GM12864 (cell line): ENCODE measurements around the gene IGLL5.

Experiments used
- DNase-seq: peaks from one replicate; pipeline ENCODE4 v3.0.0-alpha.2; 2011; ENCODE audit warnings: low read depth
- H3K4me3 ChIP-seq: 2 replicates; pipeline ENCODE4 v1.5.1; 2011; ENCODE audit warnings: mild to moderate bottlenecking, low read depth, low read length, control low read depth
- TF ChIP-seq, protein P1 (sequence below): IDR thresholded peaks from 2 replicates; pipeline ENCODE4 v1.5.1; 2011; ENCODE audit warnings: low read depth, mild to moderate bottlenecking, moderate library complexity, low read length, control low read depth, inconsistent platforms; ENCODE audit errors: missing control alignments

Gene IGLL5

DNA sequence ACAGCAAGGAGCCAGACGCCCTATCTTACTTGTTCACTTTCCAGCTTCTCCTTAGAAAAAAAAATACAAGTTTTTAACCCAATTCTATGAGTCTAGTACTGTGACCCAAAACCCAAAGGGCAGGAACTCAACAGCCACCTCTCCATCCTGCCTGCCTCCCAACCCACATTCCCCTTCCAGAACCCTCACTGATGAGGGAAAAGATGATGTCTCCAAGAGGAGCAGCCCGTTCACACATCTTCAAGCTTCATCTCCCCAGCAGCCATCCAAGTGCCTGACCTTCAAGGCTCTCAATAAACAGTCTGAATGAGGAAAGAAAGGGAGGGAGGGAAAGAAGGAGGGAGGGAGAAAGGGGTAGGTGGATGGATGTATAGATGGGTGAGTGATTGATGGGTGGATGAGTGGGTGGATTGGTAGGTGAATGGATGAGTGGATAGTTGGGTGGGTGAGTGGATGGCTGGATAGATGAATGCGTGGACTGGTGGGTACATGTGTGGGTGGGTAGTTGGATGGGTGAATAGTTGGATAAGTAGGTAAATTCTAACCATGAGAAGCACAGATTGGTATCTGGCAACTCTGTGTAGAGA, 50.4 kb downstream of the IGLL5 start:
- H3K4me3 ChIP-seq = no peak overlapping the region
- TF ChIP-seq, protein P1, sequence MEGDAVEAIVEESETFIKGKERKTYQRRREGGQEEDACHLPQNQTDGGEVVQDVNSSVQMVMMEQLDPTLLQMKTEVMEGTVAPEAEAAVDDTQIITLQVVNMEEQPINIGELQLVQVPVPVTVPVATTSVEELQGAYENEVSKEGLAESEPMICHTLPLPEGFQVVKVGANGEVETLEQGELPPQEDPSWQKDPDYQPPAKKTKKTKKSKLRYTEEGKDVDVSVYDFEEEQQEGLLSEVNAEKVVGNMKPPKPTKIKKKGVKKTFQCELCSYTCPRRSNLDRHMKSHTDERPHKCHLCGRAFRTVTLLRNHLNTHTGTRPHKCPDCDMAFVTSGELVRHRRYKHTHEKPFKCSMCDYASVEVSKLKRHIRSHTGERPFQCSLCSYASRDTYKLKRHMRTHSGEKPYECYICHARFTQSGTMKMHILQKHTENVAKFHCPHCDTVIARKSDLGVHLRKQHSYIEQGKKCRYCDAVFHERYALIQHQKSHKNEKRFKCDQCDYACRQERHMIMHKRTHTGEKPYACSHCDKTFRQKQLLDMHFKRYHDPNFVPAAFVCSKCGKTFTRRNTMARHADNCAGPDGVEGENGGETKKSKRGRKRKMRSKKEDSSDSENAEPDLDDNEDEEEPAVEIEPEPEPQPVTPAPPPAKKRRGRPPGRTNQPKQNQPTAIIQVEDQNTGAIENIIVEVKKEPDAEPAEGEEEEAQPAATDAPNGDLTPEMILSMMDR = no peak
- no peak for DNase-seq

DNA sequence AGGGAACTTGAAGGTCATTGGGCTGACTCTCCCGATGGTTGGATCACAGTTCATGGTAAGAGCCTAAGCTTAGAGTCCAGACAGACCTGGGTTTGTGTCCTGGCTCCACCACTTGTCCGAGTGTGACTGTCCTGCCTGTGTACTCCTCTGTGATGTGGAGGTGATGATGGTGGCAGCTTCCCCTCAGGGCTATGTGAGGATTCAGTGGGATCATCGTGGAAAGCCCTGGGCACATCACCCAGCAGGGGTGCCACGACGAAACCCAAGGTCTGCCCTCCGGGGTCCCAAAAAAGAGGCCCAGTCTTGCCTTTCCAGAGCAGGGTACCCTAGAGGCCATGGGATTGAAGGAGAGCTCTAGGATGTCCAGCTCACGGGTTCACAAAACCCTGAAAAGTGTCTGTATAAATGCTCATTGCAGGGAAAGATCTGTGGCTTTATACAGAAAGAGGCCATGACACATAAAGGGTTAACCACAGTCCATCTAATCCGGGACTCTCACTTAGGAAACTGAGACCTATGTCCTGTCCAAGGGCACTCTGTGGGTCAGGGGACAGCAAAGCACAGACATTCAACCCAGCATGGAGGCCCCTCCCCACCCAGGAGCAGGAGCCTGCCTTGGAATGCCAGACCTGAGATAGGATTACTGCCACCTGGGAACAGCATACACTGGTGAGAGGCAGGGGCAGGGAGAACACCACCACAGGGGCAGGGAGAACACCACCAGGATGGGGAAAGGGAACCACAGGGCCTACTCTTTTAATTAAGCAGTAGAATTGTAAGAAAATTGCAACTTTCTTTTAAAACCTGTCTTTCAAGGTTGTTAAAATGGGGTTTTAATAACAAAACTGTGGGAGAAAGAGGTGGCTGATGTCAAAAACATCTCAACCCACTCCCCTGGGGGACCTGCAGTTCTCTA, 51.3 kb downstream of the IGLL5 start:
- TF ChIP-seq, protein P1 = no peak
- no peak for DNase-seq
- H3K4me3 ChIP-seq = no peak overlapping the region

DNA sequence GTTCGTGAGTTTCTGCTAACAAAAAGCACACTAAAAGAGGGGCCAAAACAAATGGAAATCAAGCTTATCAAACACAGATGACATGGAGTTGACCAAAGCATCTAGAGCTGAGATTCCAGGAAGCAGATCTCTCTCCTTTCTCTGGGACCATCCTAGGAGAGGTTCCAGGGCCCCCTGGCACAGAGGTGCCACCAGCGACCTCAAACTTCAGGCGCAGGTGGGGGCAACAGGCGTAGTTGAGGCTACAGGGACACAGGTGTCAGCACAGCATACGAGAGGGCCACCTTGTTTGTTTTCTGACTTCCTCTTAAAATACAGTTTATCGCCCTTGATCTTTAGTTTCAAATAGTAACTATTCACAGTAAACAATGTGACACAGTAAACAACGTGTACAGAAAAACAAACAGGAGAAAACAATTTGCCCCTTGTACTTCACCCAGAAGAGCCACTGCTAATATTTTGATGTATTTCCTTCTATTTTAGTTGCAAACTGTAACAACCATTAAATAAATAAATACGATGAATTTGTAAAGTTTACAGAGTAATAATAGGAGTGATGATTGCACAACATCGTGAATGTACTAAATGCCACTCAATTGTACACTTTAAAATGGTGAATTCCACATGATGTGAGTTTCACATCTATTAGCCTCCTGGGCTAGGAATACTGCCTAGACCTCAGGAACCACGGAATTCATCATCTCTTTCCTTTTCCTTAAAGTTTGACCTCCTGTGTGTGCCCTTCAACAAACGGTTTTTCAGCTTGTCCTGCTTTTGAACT, 52.2 kb downstream of the IGLL5 start:
- no peak overlapping the region for H3K4me3 ChIP-seq
- TF ChIP-seq, protein P1 = no peak
- DNase-seq = no peak

DNA sequence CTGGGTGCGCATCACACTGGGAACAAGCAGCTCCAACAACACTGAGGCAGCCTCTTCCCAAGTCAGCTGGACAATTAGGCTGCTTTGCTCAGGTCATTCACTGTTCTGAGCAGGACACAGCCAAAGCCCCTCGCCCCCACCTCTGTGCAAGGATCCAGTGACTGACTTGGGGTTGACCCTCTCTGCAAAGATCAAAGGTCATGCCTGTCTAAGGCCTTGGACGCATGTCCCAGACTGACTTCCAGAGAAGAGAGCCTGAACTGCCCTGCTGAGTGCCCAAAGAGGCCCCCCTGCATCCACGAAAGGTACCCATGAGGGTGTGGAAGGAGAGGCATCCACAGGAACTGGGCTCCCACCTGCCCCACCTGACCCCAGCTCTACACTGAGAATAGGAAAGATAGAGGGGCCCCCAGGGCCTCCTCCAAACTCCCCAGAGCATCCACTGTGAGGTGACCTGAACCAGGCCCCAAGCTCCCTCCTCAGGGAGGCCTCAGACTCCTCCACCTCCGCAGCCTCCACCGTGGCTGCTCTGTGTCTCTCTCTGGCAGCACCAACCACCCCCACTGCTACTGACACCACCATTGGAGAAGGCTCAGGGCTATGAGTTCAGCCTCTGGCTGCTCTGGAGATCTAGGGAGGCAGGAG, 53.5 kb downstream of the IGLL5 start:
- no peak for DNase-seq
- TF ChIP-seq, protein P1 = no peak
- no peak overlapping the region for H3K4me3 ChIP-seq

DNA sequence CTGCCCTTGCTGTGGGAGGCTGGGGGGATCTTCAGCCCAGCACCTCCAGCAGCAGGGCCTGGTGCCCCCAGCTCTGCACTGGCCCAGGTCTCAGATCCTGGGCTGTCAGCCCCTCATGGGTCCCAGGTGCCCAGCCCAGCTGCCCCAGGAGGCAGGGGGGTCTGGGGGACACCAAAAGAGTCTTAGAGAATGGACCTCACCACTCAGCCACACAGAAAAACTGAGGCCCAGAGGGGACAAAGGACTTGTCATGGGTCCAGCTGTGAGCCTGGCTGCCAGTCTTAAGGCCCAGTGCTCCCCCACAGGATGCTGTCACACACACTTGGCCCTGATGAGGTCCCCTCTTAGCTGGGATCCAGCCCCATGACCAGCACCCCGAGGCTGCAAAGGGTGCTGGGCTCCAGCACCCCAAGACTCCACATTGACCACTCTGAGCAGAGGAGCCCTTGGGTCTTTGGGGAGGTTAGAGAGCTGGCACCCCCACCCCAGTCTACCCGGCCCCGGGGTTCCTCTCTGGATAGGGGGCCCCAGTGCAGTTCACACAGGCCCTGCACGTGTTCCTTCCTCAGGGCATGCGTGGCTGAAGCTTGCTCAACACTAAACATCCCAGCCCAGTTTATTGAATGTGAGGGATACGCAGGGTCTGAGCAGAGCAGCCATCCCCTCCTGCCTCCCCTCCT, 54.4 kb downstream of the IGLL5 start:
- DNase-seq = no peak
- H3K4me3 ChIP-seq = no peak overlapping the region
- TF ChIP-seq, protein P1 = no peak

DNA sequence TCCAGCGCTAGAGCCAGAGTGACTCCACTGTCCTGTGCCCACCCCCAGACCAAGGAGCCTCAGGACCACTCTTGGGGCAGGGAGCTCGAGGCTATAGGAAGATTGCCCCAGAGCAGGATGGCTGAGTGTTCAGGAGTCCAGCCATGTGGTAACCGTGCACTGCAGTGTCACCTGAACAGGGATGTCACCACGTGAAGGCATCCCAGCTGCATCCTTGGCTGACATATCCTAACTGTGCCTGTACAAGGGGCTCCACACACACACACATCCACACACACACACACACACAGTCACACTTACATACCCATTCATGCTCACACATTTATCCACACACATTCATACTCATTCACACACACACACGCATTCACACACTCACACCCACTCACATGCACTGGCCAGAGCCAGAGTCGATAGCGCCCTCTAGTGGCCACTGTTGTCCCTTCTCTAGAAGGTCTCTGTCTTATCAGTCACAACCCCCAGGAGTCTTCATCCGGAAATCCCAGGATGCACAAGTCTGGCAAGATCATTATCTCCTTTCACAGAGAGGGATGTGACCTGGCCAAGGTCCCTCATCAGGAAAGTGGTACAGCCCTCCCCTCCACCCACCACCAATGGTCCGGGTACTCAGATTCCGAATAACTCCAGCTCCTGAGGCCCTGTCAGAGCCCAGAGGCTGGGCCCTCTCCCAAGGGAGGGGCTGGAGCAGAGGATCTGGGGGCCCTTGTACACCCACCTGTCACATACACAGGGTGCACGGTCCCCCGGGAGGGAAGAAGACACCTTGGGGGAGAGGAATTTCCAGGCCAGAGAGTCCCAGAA, 55.1 kb downstream of the IGLL5 start:
- TF ChIP-seq, protein P1 = peak; percentile 98
- DNase-seq = peak; percentile 82
- H3K4me3 ChIP-seq = no peak overlapping the region
